Bronchial epithelial cell (primary cell): Measurements from ENCODE around the gene XAGE3. TPM values are rescaled to one million over a fixed set of nuclear protein-coding genes. Genes with fewer than 3 reads are reported as not detected.
"Not testable (repeated sequence)": the region's sequence is repeated elsewhere in the genome, so short reads cannot be mapped to it uniquely, and the experiment has no call there.

ENCODE experiments used
- DNase-seq: peaks from one replicate; pipeline ENCODE4 v3.0.0-alpha.2; 2010; ENCODE audit warnings: low read depth
- FAIRE-seq: peaks from 2 replicates; lab custom pipeline; 2011; peaks lifted over from hg19 to GRCh38; lab: Jason Lieb, UNC
- H3K27me3 ChIP-seq: 2 replicates; pipeline ENCODE4 v1.5.1; 2011; ENCODE audit warnings: low read length; ENCODE audit not compliant: control insufficient read depth, insufficient read depth
- H3K36me3 ChIP-seq: 2 replicates; pipeline ENCODE4 v1.5.1; 2011; ENCODE audit warnings: low read length; ENCODE audit not compliant: control insufficient read depth, insufficient read depth
- H3K4me3 ChIP-seq: 2 replicates; pipeline ENCODE4 v1.5.1; 2011; ENCODE audit warnings: mild to moderate bottlenecking, low read depth, low read length, control low read depth
- total RNA-seq: library from RNA; depleted of rRNA; stranded (reverse); fragments of >200 nt; gene quantifications from 2 replicates; pipeline ENCODE4 v1.2.1, GENCODE V29; 2014
- TF ChIP-seq, protein P1 (sequence below): IDR thresholded peaks from 2 replicates; pipeline ENCODE4 v1.5.1; 2011; ENCODE audit warnings: mild to moderate bottlenecking, moderate library complexity, low read length, control low read depth, inconsistent platforms; ENCODE audit not compliant: insufficient read depth, severe bottlenecking

The XAGE3 gene
- total RNA-seq, 1 donor from 2014 or later, result not detected

DNA sequence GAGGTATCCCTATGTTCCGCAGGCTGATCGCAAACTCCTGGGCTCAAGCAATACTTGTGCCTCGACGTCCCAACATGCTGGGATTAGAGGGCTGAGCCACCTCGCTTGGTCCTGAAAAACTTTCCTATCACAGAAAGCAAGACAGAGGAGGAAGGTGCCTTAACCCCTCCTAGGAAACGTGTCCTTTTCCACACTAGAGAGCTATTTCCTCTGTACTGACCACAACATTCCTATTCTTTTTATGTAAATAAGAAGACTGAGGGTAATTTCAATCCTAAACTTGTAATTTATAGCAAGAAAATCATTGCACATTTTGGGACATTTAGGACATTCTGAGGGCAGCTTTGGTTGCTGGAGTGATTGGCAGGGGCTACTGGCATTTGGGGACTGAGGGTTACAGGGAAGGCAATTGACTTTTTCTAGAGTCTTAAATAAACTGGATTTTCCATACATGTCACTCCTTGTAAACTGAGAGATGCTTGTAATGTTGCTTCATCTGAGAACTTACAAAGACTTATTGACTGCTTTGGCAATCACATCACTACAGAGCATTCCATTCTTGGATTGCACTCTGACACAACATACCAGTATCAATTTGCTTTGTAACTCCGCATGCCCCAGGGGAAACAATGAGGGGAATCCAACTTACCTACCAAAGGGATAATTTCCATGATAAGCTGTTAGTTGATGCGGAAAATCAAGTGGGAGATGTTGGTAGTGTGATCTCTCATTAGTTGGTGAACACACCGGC lies 15.6 kb downstream of the XAGE3 start:
- FAIRE-seq (no peak), DNase-seq (no peak)
- no peak overlapping the region for H3K4me3 ChIP-seq
- no peaks in the 10 kb centered on the region for H3K27me3 ChIP-seq
- no peaks in the 10 kb centered on the region for H3K36me3 ChIP-seq
- TF ChIP-seq, protein P1, sequence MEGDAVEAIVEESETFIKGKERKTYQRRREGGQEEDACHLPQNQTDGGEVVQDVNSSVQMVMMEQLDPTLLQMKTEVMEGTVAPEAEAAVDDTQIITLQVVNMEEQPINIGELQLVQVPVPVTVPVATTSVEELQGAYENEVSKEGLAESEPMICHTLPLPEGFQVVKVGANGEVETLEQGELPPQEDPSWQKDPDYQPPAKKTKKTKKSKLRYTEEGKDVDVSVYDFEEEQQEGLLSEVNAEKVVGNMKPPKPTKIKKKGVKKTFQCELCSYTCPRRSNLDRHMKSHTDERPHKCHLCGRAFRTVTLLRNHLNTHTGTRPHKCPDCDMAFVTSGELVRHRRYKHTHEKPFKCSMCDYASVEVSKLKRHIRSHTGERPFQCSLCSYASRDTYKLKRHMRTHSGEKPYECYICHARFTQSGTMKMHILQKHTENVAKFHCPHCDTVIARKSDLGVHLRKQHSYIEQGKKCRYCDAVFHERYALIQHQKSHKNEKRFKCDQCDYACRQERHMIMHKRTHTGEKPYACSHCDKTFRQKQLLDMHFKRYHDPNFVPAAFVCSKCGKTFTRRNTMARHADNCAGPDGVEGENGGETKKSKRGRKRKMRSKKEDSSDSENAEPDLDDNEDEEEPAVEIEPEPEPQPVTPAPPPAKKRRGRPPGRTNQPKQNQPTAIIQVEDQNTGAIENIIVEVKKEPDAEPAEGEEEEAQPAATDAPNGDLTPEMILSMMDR, result no peak

DNA sequence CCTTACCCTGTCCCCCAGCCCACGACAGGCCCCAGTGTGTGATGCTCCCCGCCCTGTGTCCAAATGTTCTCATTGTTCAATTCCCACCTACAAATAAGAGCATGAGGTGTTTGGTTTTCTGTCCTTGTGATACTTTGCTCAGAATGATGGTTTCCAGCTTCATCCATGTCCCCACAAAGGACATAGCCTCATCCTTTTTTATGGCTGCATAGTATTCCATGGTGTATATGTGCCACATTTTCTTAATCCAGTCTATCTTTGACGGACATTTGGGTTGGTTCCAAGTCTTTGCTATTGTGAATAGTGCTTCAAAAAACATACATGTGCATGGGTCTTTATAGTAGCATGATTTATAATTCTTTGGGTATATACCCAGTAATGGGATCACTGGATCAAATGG lies 24.3 kb downstream of the XAGE3 start:
- not testable (repeated sequence) for H3K4me3 ChIP-seq, DNase-seq, H3K27me3 ChIP-seq, H3K36me3 ChIP-seq, FAIRE-seq

DNA sequence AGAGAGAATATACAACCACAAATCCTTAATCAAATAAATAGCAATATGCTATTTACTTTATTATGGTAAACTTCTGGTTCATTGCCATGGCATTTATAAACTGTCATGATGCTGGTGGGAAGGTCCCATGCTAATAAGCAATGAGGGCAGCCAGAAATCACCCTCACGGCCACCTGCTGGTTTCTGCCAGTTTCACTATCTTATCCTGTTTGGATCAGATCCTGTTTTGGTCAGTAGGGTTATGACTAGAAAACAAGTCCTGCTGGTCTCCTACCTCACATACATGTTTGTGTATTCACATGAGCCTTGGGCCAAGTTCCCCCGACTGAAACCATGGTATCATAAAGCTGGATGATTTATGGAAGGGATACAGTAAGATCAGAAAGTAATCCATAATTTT lies 28.7 kb downstream of the XAGE3 start:
- DNase-seq (no peak), FAIRE-seq (no peak)
- Histone ChIP-seq H3K36me3 (no peaks in the 10 kb centered on the region), H3K4me3 (no peak overlapping the region), H3K27me3 (no peaks in the 10 kb centered on the region)
- TF ChIP-seq, protein P1, result no peak

DNA sequence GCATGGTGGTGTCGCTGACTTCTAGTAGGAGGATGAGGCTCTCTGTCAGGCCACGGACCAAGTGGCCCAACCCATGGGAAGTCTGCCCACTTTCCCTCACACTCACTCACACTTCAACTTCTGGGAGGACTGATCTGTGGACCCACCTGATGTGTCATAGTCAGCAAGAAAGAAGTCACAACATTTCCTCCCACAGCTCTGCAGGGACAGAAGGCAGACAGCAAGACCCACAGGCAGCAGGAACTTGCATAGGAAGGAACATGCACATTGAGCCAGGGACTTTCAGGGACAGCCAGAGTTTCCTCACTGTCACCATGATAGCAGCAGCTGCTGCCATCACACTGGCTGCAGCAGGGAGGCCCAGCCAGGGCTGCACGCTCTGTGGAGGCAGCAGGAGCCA lies 37.3 kb downstream of the XAGE3 start:
- DNase-seq (no peak), FAIRE-seq (no peak)
- H3K36me3 ChIP-seq, result no peaks in the 10 kb centered on the region
- H3K27me3 ChIP-seq, result no peaks in the 10 kb centered on the region
- TF ChIP-seq, protein P1, result no peak
- H3K4me3 ChIP-seq, result no peak overlapping the region

DNA sequence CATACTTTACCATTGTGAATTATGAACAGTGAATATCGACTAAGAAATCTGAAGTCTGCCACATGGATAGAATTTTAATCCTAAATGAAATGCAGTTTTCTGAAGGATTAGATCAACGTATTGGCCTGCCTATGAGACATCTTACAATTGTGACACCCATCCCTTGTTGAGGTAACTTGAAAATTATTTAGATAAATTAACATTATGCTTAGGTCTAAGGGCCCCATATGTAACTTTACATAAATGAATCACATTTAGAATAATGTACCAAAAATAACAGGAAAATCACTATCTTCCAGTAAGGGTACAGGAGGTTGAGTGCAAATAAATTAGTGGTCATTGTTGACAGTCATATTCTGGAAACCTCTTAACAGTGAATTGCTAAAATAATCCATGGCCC lies 43.3 kb downstream of the XAGE3 start:
- no peaks in the 10 kb centered on the region for H3K36me3 ChIP-seq
- H3K27me3 ChIP-seq, result no peaks in the 10 kb centered on the region
- TF ChIP-seq, protein P1, result no peak
- H3K4me3 ChIP-seq, result no peak overlapping the region
- DNase-seq, result no peak
- FAIRE-seq, result no peak

DNA sequence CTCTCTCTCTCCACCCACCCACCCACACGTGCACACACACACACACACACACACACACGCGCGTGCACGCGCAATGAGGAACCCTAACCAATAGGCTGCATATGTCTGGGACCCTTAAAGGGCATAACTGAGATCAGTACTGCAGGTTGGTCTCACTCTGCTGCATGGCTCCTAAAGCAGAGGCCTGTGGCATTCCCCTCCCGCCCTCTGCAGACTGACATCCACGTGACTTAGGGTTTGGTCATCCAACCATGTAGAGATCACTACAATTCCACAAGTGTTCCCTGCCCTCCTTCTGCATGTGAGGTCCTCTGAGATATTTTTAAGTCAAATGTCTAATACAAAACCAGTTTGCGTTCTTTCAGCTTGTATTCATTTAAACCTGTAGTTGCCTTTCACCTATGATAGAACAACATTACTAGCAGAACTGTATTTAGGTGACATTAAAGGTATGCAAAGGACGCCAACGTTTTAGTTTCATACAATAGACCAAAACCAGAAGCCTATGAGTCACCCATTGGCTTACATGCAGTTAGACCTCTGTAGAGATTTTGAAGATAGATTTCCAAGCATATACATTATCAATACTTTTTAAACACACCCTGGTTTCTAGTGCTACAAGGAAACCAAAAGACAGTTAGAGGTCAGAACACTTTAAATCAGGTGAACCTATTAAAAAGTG lies 46.7 kb downstream of the XAGE3 start:
- TF ChIP-seq, protein P1, result no peak
- Histone ChIP-seq H3K36me3 (no peaks in the 10 kb centered on the region), H3K4me3 (no peak overlapping the region), H3K27me3 (no peaks in the 10 kb centered on the region)
- DNase-seq, result no peak
- FAIRE-seq, result no peak
